MM.1S (cell line): Measurements from ENCODE around the gene VWA7.

Experiments
- DNase-seq: peaks from one replicate; pipeline ENCODE4 v3.0.0-alpha.2; 2015
- H2AFZ ChIP-seq: fragments of 300-600 bp; sonication (generic); 2 replicates; pipeline ENCODE4 v1.6.0; 2016; ENCODE audit warnings: antibody characterized with exemption, low read length
- H3F3A ChIP-seq: fragments of 300-600 bp; sonication (generic); 2 replicates; pipeline ENCODE4 v1.6.1; 2016; ENCODE audit warnings: mild to moderate bottlenecking, antibody characterized with exemption, low read length, moderate library complexity, mixed read lengths; ENCODE audit not compliant: insufficient read depth
- H3K27ac ChIP-seq: fragments of 300-600 bp; sonication (generic); 2 replicates; pipeline ENCODE4 v1.5.1; 2016; ENCODE audit warnings: mild to moderate bottlenecking, low read length
- H3K27me3 ChIP-seq: fragments of 300-600 bp; sonication (generic); replicated peaks from 2 replicates; pipeline ENCODE4 v1.6.0; 2016; ENCODE audit warnings: low read length; ENCODE audit not compliant: insufficient read depth
- H3K36me3 ChIP-seq: fragments of 300-600 bp; sonication (generic); replicated peaks from 2 replicates; pipeline ENCODE4 v1.6.1; 2016; ENCODE audit warnings: mild to moderate bottlenecking, low read length, mixed read lengths; ENCODE audit not compliant: insufficient read depth
- H3K4me1 ChIP-seq: fragments of 300-600 bp; sonication (generic); 2 replicates; pipeline ENCODE4 v1.6.1; 2016; ENCODE audit warnings: low read length, mixed read lengths
- H3K4me2 ChIP-seq: fragments of 300-600 bp; sonication (generic); 2 replicates; pipeline ENCODE4 v1.6.0; 2016; ENCODE audit warnings: low read depth, low read length
- H3K4me3 ChIP-seq: fragments of 300-600 bp; sonication (generic); 2 replicates; pipeline ENCODE4 v1.5.1; 2016; ENCODE audit warnings: low read length, mixed read lengths
- H3K79me2 ChIP-seq: fragments of 300-600 bp; sonication (generic); 2 replicates; pipeline ENCODE4 v1.6.1; 2016; ENCODE audit warnings: mixed run types, low read length, mixed read lengths
- H3K9ac ChIP-seq: fragments of 300-600 bp; sonication (generic); 2 replicates; pipeline ENCODE4 v1.6.1; 2016; ENCODE audit warnings: low read length, mixed read lengths
- H3K9me2 ChIP-seq: fragments of 300-600 bp; sonication (generic); replicated peaks from 2 replicates; pipeline ENCODE4 v1.6.1; 2016; ENCODE audit warnings: mild to moderate bottlenecking, low read length, mixed read lengths; ENCODE audit not compliant: insufficient read depth
- H3K9me3 ChIP-seq: fragments of 300-600 bp; sonication (generic); replicated peaks from 2 replicates; pipeline ENCODE4 v1.6.1; 2016; ENCODE audit warnings: mild to moderate bottlenecking, low read length, mixed read lengths; ENCODE audit not compliant: insufficient read depth
- H4K20me1 ChIP-seq: fragments of 300-600 bp; sonication (generic); 2 replicates; pipeline ENCODE4 v1.6.1; 2016; ENCODE audit warnings: mild to moderate bottlenecking, low read length, moderate library complexity, mixed read lengths; ENCODE audit not compliant: insufficient read depth
- EZH2 ChIP-seq: fragments of 300-600 bp; sonication (generic); optimal IDR thresholded peaks from 2 replicates; pipeline ENCODE3; 2017; ENCODE audit warnings: low read depth, mild to moderate bottlenecking, antibody characterized with exemption, low read length, mixed read lengths
- EZH2phosphoT487 ChIP-seq: fragments of 300-600 bp; sonication (generic); IDR thresholded peaks from 2 replicates; pipeline ENCODE4 v1.6.1; 2018; ENCODE audit warnings: antibody characterized with exemption, low read length
- TF ChIP-seq, protein P1 (sequence below): fragments of 300-600 bp; sonication (generic); IDR thresholded peaks from 2 replicates; pipeline ENCODE4 v1.5.1; 2016; ENCODE audit warnings: antibody characterized with exemption, low read length, mixed read lengths

VWA7 gene

GRCh38 chr6:31767096-31767645 is 10.0 kb downstream of the VWA7 start:
- H3K4me3 ChIP-seq, result no peak overlapping the region
- H3K27ac ChIP-seq, result no peak overlapping the region
- no peak overlapping the region for H3K4me2 ChIP-seq
- no peak overlapping the region for H3K9ac ChIP-seq
- H2AFZ ChIP-seq, result no peak overlapping the region
- no peaks in the 10 kb centered on the region for H3K27me3 ChIP-seq
- TF ChIP-seq EZH2phosphoT487 (no peak), EZH2 (no peak)
- TF ChIP-seq, protein P1, sequence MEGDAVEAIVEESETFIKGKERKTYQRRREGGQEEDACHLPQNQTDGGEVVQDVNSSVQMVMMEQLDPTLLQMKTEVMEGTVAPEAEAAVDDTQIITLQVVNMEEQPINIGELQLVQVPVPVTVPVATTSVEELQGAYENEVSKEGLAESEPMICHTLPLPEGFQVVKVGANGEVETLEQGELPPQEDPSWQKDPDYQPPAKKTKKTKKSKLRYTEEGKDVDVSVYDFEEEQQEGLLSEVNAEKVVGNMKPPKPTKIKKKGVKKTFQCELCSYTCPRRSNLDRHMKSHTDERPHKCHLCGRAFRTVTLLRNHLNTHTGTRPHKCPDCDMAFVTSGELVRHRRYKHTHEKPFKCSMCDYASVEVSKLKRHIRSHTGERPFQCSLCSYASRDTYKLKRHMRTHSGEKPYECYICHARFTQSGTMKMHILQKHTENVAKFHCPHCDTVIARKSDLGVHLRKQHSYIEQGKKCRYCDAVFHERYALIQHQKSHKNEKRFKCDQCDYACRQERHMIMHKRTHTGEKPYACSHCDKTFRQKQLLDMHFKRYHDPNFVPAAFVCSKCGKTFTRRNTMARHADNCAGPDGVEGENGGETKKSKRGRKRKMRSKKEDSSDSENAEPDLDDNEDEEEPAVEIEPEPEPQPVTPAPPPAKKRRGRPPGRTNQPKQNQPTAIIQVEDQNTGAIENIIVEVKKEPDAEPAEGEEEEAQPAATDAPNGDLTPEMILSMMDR, result no peak
- no peaks in the 10 kb centered on the region for H4K20me1 ChIP-seq
- no peaks in the 10 kb centered on the region for H3K36me3 ChIP-seq
- no peak for DNase-seq
- H3K9me2 ChIP-seq, result no peaks in the 10 kb centered on the region
- peaks cover 16% of the 10 kb centered on the region for H3K4me1 ChIP-seq
- H3K79me2 ChIP-seq, result no peaks in the 10 kb centered on the region
- H3K9me3 ChIP-seq, result no peaks in the 10 kb centered on the region
- peaks cover 3% of the 10 kb centered on the region; the same call in 1 of the 2 replicates for H3F3A ChIP-seq

DNA sequence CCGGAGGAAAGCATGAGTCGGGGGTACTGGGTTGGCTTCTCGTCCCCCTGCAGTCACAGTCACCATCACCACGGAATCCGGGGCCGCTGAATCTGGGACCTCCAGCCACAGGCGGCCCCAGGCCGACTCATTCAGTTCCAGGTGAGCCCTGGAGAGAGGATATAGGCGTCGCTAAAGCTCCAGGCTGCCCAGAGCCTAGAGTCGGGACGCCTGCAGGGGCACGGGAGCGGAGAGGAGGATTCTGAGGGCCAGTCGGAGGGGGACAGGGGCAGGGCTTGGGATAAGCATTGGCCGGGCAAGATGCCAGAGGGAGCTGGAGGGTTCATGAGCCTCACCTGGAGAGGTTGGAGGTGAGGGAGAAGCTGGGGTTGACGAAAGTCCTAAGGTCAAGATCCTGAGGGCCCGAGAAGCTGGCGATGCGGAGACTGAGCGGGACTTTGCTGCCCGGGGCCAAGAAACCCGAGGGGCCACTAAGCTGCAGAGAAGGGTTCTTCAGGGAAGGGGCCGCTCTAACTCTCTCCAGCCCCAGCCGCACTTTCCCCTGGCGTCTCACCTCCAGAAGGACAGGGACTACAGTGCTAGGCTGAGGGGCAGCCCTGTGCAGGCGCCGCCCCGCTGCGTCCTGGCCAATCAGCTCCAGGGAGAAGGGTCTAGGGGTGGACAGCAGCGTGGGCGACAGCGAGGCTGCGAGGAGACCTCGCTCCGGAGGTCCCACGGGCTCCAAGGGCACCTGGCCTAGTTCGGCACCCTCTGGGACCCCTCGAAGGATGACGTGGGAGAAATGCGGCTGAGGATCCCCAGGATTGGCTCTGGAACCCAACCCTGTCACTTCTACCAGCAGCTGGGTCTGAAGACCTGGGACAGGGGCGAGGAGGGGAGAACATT is 11.0 kb downstream of the VWA7 start:
- no peaks in the 10 kb centered on the region for H4K20me1 ChIP-seq
- H3K9me2 ChIP-seq, result no peaks in the 10 kb centered on the region
- no peak for TF ChIP-seq EZH2
- no peak for TF ChIP-seq EZH2phosphoT487
- TF ChIP-seq, protein P1, result no peak
- H2AFZ ChIP-seq, result no peak overlapping the region
- no peaks in the 10 kb centered on the region for H3K36me3 ChIP-seq
- no peak for DNase-seq
- no peak overlapping the region for H3K4me3 ChIP-seq
- peaks cover 3% of the 10 kb centered on the region; the same call in 1 of the 2 replicates for H3F3A ChIP-seq
- no peaks in the 10 kb centered on the region for H3K27me3 ChIP-seq
- no peaks in the 10 kb centered on the region for H3K79me2 ChIP-seq
- H3K4me2 ChIP-seq, result no peak overlapping the region
- no peak overlapping the region for H3K9ac ChIP-seq
- H3K9me3 ChIP-seq, result no peaks in the 10 kb centered on the region
- H3K27ac ChIP-seq, result no peak overlapping the region
- H3K4me1 ChIP-seq, result peaks cover 16% of the 10 kb centered on the region

- H3K4me2 ChIP-seq, result no peak overlapping the region
These were observed 11.6 kb downstream of the VWA7 start for GRCh38 chr6:31765559-31765909.

More at GRCh38 chr6:31765559-31765909, 11.6 kb downstream of the VWA7 start:
- Histone ChIP-seq H3K27ac (no peak overlapping the region), H3K9ac (no peak overlapping the region), H3K4me3 (no peak overlapping the region), H3K9me3 (no peaks in the 10 kb centered on the region), H3K79me2 (no peaks in the 10 kb centered on the region), H4K20me1 (no peaks in the 10 kb centered on the region), H3K36me3 (no peaks in the 10 kb centered on the region), H3K9me2 (no peaks in the 10 kb centered on the region), H3F3A (no peaks in the 10 kb centered on the region; the same call in 1 of the 2 replicates), H2AFZ (no peak overlapping the region), H3K27me3 (no peaks in the 10 kb centered on the region), H3K4me1 (peaks cover 16% of the 10 kb centered on the region)
- TF ChIP-seq EZH2phosphoT487 (no peak), EZH2 (no peak)
- TF ChIP-seq, protein P1, result no peak
- DNase-seq, result no peak
